Activated CD8-positive, alpha-beta memory T cell treated with anti-CD3 and anti-CD28 coated beads, Interleukin-2, amount 50 U/mL, for 24 hours (primary cell): ENCODE data around the gene ZNF655.
A peak's percentile ranks its signal among the peaks of the same experiment; 100 is the strongest.

ENCODE experiments used
- DNase-seq: peaks from one replicate; pipeline ENCODE4 v3.0.0-alpha.2; 2020; ENCODE audit errors: extremely low read depth

The ZNF655 gene

GRCh38 chr7:99606531-99606930, 48.1 kb downstream of the ZNF655 start:
- no peak for DNase-seq

DNA sequence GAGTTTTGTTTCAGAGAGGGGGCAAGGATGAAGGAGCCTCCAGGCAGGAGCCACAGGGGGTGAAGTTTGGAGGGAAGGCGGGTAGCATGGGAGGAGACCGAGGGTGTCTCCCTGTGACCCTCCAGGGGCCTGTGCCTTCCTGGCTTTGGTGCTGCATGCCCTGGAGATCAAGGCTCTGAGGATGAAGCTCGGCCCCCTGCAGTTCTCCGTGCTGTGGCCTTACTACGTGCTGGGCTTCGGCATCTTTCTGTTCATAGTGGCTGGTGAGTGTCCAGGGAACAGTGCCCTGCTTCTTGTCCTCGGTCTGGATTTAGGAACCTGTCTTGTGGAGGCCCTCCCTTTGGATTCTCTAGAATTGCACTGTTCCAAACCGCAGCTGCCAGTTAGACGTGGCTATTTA, 49.1 kb downstream of the ZNF655 start:
- no peak for DNase-seq

- no peak for DNase-seq
These were observed 56.1 kb downstream of the ZNF655 start for GRCh38 chr7:99614495-99614894.

DNA sequence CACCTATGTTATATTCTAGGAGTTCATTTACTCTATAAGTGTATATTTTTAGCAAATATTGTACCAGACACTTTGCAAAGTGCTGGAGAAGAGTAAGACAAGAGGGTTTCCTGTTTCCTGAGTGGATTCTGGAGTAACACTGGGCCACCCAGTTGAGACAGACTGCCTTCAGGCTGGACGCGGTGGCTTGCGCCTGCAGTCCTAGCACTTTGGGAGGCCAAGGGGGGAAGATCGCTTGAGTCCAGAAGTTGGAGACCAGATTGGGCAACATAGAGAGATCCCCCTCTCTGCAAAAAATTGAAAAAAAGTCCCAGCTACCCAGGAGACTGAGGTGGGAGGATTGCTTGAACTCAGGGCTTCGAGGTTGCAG, 57.5 kb downstream of the ZNF655 start:
- no peak for DNase-seq

DNA sequence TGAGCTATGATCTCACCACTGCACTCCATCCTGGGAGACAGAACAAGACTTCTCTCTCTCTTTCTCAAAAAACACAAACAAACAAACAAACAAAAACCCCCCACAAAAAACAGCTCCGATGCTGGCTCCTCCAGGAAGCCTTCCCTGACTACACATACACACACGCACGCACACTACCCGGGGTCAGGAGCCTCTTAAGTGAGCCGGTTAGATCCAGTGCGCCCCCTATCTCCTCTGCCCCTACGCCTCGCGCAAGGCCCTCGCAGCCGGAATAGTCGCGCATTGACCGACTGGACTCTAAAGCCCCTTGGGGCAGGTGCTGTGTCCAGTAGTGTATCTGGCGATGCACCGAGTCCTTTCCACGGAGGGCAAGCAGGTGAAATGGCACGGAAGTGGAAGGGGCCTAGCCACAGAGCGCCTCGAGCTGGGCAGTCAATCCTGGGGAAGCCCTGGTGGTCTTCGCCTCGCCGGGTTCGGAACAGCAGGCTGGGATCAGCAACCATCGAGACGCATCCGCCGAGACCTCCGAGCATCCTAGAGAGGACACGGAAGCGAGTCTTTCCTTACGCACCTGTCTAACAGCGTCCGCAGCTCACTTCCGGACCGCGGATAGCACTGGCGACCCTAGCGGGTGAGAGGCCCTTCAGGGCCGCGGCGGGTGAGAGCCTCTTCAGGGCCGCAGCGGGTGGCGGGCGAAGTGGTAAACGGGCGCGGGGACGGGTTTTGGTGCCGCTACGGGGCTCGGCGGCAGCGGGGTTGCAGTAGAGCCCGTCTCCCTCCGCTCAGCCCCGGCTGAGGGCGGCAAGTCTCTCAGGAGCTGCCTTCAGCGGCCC, 58.1 kb downstream of the ZNF655 start, which contains the start of gene ZSCAN25:
ZSCAN25 (plus strand) TSS at position 588 of the 833 bp plus-strand sequence. CDS start 2,661 bp downstream, outside the sequence.
- peak; percentile 70 for DNase-seq

GRCh38 chr7:99617192-99617781, 58.8 kb downstream of the ZNF655 start:
- DNase-seq, result no peak

DNA sequence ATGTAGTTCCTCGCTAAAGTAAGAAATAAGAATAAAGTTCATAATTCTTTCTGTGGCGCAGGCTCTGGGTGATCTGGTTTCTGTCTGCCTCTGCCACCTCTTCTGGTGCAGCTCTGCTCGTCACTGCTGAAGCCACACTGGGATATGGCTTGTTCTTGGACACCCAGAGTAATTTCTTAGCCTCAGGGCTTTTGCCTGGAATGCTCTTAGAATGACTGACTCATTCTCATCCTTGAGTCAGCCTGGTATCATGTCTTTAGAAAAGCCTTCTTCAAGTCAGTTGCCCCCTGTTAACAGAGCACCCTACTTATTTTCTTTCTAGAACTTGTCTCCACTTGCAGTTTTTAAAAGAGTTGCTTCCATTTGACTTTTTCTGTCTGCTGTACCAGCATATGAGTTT, 60.3 kb downstream of the ZNF655 start:
- DNase-seq, result no peak

DNA sequence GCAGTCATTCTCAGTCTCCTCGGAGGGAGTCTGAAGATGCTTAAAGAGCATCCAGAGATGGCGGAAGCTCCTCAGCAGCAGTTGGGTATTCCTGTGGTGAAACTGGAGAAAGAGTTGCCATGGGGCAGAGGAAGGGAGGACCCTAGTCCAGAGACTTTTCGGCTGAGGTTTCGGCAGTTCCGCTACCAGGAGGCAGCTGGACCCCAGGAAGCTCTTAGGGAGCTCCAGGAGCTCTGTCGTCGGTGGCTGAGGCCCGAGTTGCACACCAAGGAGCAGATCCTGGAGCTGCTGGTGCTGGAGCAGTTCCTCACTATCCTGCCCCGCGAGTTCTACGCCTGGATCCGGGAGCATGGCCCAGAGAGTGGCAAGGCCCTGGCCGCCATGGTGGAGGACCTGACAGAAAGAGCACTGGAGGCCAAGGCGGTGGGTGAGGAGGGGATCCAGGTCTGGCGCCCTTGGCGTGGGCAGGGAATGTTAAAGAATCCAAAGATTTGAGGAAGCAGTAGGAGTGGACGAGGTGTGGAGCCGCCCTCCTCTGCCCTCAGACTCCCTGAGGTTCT, 61.2 kb downstream of the ZNF655 start:
- no peak for DNase-seq

DNA sequence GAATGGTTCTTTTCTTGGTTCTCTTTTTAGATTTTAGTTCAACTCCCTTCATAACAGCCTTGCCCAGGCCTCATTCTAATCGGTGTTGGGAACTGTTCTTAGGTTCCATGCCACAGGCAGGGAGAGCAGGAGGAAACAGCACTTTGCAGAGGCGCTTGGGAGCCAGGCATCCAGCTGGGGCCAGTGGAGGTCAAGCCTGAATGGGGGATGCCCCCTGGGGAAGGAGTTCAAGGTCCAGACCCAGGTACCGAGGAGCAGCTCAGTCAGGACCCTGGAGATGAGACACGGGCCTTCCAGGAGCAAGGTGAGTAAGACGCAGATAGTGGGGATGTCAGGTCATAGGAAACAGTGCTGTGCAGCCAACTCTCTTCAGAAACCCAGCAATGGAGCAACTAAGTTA, 62.8 kb downstream of the ZNF655 start:
- no peak for DNase-seq

DNA sequence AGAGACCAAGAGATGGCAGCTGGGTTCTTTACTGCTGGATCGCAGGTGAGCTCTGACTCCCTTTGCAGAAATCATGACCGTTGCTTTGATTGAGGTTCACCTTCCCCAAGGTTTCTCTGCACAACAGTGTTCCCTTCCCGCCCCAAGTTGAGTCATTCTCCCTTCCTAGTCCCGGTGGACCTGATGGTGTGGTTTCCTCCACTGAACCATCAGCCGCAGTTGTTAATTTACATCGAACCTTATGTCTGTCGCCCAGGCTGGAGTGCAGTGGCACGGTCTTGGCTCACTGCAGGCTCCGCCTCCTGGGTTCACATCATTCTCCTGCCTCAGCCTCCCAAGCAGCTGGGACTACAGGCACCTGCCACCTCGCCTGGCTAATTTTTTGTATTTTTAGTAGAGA, 64.2 kb downstream of the ZNF655 start:
- no peak for DNase-seq

- no peak for DNase-seq
These were observed 64.8 kb downstream of the ZNF655 start for GRCh38 chr7:99623091-99623693.

GRCh38 chr7:99623702-99624447, 65.4 kb downstream of the ZNF655 start:
- DNase-seq, result no peak

DNA sequence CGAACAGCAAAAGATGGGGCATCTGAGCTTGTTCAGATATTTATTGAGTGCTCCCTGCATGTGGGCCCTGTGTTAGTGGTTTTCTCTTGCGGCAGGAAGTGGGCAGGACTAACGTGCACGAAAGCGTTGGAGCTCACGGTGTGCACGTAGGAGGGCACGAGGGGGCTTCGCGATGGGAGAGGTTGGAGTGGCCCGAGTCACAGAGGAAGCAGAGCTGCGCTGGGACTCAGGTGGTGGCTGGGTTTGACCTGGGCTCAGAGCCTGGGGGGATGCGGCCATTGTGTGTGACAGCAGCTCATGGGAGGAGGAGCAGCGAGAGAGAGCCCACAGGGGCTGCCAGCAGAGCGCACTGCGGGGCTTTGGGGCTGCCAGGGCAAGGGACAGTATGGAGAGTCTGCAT, 66.0 kb downstream of the ZNF655 start:
- no peak for DNase-seq

GRCh38 chr7:99625321-99625720, 66.9 kb downstream of the ZNF655 start:
- DNase-seq, result no peak

DNA sequence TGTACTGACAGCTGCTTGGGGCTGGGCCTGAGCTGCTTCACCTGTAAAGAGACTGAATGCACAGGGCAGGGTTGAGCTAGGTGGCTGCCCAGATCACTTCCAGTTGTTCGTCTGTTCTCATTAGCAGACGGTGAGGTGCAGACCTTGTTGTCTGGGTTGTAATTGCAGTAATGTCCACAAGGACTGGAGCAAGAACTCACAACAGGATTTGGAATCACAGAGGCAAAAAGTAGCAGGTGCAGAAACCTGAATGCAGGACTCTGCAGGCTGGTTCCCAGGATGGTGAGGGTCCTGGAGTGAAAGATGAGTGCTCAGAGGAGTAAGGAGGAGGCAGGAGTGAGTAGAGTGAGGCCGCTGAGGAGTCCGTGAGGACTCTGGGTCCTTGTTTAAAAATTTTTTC, 67.5 kb downstream of the ZNF655 start:
- DNase-seq, result no peak
